GM12878 (cell line): ENCODE data around the gene TLE3. TPM values are rescaled to one million over a fixed set of nuclear protein-coding genes. Genes with fewer than 3 reads are reported as not detected.

Experiments used
- HDGF ChIP-seq: fragments of 450-650 bp; IDR thresholded peaks from 2 replicates; pipeline ENCODE4 v1.6.1; 2016; ENCODE audit warnings: antibody characterized with exemption
- KDM1A ChIP-seq: fragments of 200-600 bp; sonication (generic); IDR thresholded peaks from 2 replicates; pipeline ENCODE4 v1.6.1; 2016; ENCODE audit warnings: borderline replicate concordance
- NBN ChIP-seq: fragments of 450-650 bp; IDR thresholded peaks from 2 replicates; pipeline ENCODE4 v1.6.1; 2016
- NFXL1 ChIP-seq: fragments of 450-650 bp; IDR thresholded peaks from 2 replicates; pipeline ENCODE4 v1.6.1; 2017; ENCODE audit warnings: antibody characterized with exemption, mild to moderate bottlenecking, borderline replicate concordance
- NRF1 ChIP-seq: conservative IDR thresholded peaks from 2 replicates; pipeline ENCODE4 v1.6.1; 2011; ENCODE audit warnings: mild to moderate bottlenecking, low read depth, low read length, improper control_type of control experiment
- POU2F2 ChIP-seq: IDR thresholded peaks from 3 replicates; pipeline ENCODE4 v1.6.1; 2011; ENCODE audit warnings: low read depth, mild to moderate bottlenecking, low read length, borderline replicate concordance
- RAD51 ChIP-seq: fragments of 450-650 bp; IDR thresholded peaks from 2 replicates; pipeline ENCODE4 v1.6.1; 2016; ENCODE audit warnings: moderate library complexity, mild to moderate bottlenecking, inconsistent platforms
- ZNF207 ChIP-seq: fragments of 450-650 bp; IDR thresholded peaks from 2 replicates; pipeline ENCODE4 v1.6.1; 2014; ENCODE audit warnings: antibody characterized with exemption, mild to moderate bottlenecking, borderline replicate concordance
- polyA plus RNA-seq, 11 experiments: library from polyadenylated mRNA; depleted of rRNA in 4 of 11; unstranded in 6 of 11; stranded (reverse) in 5 of 11; fragments of >200 nt; fragmentation: Nextera tagmentation in 4 of 11; fragmentation: Illumina TruSeq in 1 of 11; extraction: Ambion mirVana in 4 of 11; extraction: Trizol in 1 of 11; gene quantifications; 1 replicate in 1 of 11; 2 replicates in 10 of 11; pipeline versions ENCODE4 v1.2.1 to v1.2.3, GENCODE V29; 2011 to 2016; ENCODE audit warnings: inconsistent platforms in 2 of 11, missing spikeins in 2 of 11, low read depth in 1 of 11
- total RNA-seq, 4 experiments: library from RNA; depleted of rRNA in 3 of 4; stranded (reverse); fragments of >200 nt in 3 of 4; fragmentation: Illumina TruSeq in 1 of 4; extraction: Trizol in 1 of 4; gene quantifications; 2 replicates each; pipeline versions ENCODE4 v1.2.1 to v1.2.3, GENCODE V29; 2013 to 2021
- TF ChIP-seq, protein P1 (sequence below): IDR thresholded peaks from 2 replicates; pipeline ENCODE4 v1.6.1; 2011; ENCODE audit warnings: mild to moderate bottlenecking, low read depth, low read length, moderate library complexity; ENCODE audit not compliant: insufficient replicate concordance
- TF ChIP-seq, protein P2 (sequence below): fragments of 450-650 bp; IDR thresholded peaks from 2 replicates; pipeline ENCODE4 v1.6.1; 2018; ENCODE audit warnings: mild to moderate bottlenecking, low read depth, moderate library complexity; ENCODE audit not compliant: partially characterized antibody
- TF ChIP-seq, protein P3 (sequence below): fragments of 450-650 bp; IDR thresholded peaks from 2 replicates; pipeline ENCODE4 v1.6.1; 2014; ENCODE audit warnings: mild to moderate bottlenecking
- TF ChIP-seq, protein P4 (sequence below): fragments of 450-650 bp; IDR thresholded peaks from 2 replicates; pipeline ENCODE4 v1.6.1; 2018; ENCODE audit warnings: borderline replicate concordance, mild to moderate bottlenecking; ENCODE audit not compliant: partially characterized antibody
- TF ChIP-seq, protein P5 (sequence below): fragments of 450-650 bp; IDR thresholded peaks from 2 replicates; pipeline ENCODE4 v1.6.1; 2017; ENCODE audit warnings: antibody characterized with exemption, mild to moderate bottlenecking, moderate library complexity
- TF ChIP-seq, protein P6 (sequence below): fragments of 450-650 bp; IDR thresholded peaks from 2 replicates; pipeline ENCODE4 v1.6.1; 2016; ENCODE audit warnings: mild to moderate bottlenecking

The TLE3 gene
- total and polyA plus RNA-seq, 10 of the 15 experiments (the other 5 are each of a cell fraction or from before 2014, with no cell fraction given), result 1.2 to 65.5 (median 9.7) TPM

DNA sequence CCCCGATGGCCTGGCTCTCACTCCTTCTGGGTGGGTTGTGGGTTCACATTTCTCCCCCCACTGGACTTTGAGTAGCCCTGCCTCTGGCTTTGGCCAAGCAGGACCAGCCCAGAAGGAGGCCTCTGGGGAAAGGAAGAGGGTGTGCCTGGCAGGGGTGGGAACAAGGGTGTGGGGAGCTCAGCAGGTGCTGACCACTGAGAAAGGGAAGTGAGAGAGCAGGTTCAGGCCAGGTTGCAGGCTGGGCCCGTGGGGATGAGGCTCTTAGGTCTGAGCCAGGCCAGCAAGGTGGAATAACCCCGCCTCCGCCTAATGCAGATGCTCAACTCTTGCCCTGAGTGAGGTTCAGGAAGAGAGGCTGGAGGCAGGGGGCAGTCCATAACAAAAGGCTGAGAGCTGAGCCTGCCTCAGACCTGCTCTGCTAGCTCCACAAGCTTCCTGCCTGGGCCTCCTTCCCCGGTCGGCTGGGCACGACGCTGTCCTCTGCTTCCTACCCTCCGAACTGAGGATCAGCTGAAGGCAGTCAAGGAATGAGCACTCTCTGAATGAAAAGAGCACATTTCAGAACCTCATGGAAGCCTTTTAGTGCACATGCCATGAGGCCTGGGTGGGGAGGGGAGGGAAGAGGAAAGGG is 82.7 kb downstream of the TLE3 start (continued):
- TF ChIP-seq, protein P1, sequence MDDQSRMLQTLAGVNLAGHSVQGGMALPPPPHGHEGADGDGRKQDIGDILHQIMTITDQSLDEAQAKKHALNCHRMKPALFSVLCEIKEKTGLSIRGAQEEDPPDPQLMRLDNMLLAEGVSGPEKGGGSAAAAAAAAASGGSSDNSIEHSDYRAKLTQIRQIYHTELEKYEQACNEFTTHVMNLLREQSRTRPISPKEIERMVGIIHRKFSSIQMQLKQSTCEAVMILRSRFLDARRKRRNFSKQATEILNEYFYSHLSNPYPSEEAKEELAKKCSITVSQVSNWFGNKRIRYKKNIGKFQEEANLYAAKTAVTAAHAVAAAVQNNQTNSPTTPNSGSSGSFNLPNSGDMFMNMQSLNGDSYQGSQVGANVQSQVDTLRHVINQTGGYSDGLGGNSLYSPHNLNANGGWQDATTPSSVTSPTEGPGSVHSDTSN, result no peak
- TF ChIP-seq, protein P2, sequence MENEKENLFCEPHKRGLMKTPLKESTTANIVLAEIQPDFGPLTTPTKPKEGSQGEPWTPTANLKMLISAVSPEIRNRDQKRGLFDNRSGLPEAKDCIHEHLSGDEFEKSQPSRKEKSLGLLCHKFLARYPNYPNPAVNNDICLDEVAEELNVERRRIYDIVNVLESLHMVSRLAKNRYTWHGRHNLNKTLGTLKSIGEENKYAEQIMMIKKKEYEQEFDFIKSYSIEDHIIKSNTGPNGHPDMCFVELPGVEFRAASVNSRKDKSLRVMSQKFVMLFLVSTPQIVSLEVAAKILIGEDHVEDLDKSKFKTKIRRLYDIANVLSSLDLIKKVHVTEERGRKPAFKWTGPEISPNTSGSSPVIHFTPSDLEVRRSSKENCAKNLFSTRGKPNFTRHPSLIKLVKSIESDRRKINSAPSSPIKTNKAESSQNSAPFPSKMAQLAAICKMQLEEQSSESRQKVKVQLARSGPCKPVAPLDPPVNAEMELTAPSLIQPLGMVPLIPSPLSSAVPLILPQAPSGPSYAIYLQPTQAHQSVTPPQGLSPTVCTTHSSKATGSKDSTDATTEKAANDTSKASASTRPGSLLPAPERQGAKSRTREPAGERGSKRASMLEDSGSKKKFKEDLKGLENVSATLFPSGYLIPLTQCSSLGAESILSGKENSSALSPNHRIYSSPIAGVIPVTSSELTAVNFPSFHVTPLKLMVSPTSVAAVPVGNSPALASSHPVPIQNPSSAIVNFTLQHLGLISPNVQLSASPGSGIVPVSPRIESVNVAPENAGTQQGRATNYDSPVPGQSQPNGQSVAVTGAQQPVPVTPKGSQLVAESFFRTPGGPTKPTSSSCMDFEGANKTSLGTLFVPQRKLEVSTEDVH, result no peak
- TF ChIP-seq NFXL1, result no peak
- TF ChIP-seq NRF1, result no peak
- peak; percentile 76; the same call in 1 of the 2 replicates for TF ChIP-seq HDGF
- TF ChIP-seq, protein P3, sequence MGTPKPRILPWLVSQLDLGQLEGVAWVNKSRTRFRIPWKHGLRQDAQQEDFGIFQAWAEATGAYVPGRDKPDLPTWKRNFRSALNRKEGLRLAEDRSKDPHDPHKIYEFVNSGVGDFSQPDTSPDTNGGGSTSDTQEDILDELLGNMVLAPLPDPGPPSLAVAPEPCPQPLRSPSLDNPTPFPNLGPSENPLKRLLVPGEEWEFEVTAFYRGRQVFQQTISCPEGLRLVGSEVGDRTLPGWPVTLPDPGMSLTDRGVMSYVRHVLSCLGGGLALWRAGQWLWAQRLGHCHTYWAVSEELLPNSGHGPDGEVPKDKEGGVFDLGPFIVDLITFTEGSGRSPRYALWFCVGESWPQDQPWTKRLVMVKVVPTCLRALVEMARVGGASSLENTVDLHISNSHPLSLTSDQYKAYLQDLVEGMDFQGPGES, result no peak
- TF ChIP-seq, protein P4, sequence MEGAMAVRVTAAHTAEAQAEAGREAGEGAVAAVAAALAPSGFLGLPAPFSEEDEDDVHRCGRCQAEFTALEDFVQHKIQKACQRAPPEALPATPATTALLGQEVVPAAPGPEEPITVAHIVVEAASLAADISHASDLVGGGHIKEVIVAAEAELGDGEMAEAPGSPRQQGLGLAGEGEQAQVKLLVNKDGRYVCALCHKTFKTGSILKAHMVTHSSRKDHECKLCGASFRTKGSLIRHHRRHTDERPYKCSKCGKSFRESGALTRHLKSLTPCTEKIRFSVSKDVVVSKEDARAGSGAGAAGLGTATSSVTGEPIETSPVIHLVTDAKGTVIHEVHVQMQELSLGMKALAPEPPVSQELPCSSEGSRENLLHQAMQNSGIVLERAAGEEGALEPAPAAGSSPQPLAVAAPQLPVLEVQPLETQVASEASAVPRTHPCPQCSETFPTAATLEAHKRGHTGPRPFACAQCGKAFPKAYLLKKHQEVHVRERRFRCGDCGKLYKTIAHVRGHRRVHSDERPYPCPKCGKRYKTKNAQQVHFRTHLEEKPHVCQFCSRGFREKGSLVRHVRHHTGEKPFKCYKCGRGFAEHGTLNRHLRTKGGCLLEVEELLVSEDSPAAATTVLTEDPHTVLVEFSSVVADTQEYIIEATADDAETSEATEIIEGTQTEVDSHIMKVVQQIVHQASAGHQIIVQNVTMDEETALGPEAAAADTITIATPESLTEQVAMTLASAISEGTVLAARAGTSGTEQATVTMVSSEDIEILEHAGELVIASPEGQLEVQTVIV, result no peak
- TF ChIP-seq, protein P5, sequence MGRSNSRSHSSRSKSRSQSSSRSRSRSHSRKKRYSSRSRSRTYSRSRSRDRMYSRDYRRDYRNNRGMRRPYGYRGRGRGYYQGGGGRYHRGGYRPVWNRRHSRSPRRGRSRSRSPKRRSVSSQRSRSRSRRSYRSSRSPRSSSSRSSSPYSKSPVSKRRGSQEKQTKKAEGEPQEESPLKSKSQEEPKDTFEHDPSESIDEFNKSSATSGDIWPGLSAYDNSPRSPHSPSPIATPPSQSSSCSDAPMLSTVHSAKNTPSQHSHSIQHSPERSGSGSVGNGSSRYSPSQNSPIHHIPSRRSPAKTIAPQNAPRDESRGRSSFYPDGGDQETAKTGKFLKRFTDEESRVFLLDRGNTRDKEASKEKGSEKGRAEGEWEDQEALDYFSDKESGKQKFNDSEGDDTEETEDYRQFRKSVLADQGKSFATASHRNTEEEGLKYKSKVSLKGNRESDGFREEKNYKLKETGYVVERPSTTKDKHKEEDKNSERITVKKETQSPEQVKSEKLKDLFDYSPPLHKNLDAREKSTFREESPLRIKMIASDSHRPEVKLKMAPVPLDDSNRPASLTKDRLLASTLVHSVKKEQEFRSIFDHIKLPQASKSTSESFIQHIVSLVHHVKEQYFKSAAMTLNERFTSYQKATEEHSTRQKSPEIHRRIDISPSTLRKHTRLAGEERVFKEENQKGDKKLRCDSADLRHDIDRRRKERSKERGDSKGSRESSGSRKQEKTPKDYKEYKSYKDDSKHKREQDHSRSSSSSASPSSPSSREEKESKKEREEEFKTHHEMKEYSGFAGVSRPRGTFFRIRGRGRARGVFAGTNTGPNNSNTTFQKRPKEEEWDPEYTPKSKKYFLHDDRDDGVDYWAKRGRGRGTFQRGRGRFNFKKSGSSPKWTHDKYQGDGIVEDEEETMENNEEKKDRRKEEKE, result no peak
- TF ChIP-seq ZNF207, result no peak
- no peak for TF ChIP-seq KDM1A
- TF ChIP-seq RAD51, result no peak
- peak; percentile 62; the same call in 1 of the 2 replicates for TF ChIP-seq NBN
- TF ChIP-seq, protein P6, sequence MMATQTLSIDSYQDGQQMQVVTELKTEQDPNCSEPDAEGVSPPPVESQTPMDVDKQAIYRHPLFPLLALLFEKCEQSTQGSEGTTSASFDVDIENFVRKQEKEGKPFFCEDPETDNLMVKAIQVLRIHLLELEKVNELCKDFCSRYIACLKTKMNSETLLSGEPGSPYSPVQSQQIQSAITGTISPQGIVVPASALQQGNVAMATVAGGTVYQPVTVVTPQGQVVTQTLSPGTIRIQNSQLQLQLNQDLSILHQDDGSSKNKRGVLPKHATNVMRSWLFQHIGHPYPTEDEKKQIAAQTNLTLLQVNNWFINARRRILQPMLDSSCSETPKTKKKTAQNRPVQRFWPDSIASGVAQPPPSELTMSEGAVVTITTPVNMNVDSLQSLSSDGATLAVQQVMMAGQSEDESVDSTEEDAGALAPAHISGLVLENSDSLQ, result no peak
- TF ChIP-seq POU2F2, result peak; percentile 68; the same call in 2 of the 3 replicates
